B cell (primary cell): Measurements from ENCODE around the gene ADAMTS2. TPM values are rescaled to one million over a fixed set of nuclear protein-coding genes. Genes with fewer than 3 reads are reported as not detected.

Source experiments
- ATAC-seq: fragments of 200-7000 bp; cut with Tn5 transposase; one replicate; pipeline ENCODE4 v1.10.0; 2021; ENCODE audit warnings: low read depth, mild to moderate bottlenecking, moderate number of reproducible peaks, moderate library complexity
- CTCF ChIA-PET: fragments of 350-600 bp; sonication (Branson Sonifier 250); formaldehyde crosslinking; loops from one replicate; lab custom pipeline; 2021; ENCODE audit warnings: antibody characterized with exemption, inconsistent platforms; lab: Charles Lee
- POLR2A ChIA-PET: fragments of 350-600 bp; sonication (Branson Sonifier 250); formaldehyde crosslinking; loops from one replicate; lab custom pipeline; 2021; ENCODE audit warnings: antibody characterized with exemption; lab: Charles Lee
- DNase-seq: peaks from one replicate; pipeline ENCODE4 v3.0.0; 2013
- H2AFZ ChIP-seq: 2 replicates; pipeline ENCODE4 v1.6.1; 2012; ENCODE audit warnings: mild to moderate bottlenecking, low read depth, low read length; ENCODE audit not compliant: insufficient read depth, poor library complexity, severe bottlenecking
- H3K27ac ChIP-seq, 2 donors: 1 replicate in 1 of 2; 2 replicates in 1 of 2; pipeline ENCODE4 v1.5.1; 2012 to 2013; ENCODE audit warnings: low read length in 2 of 2, mild to moderate bottlenecking in 2 of 2, moderate library complexity in 1 of 2
- H3K27me3 ChIP-seq, 4 experiments: fragments of 200-600 bp in 1 of 4; sonication (generic) in 1 of 4; replicated peaks in 1 of 4; 1 replicate in 2 of 4; 2 replicates in 2 of 4; pipeline versions ENCODE4 v1.6.1 to v1.7.0; 2013 to 2016; ENCODE audit warnings: low read length in 3 of 4, mild to moderate bottlenecking in 2 of 4, mixed read lengths in 1 of 4, moderate library complexity in 1 of 4; ENCODE audit not compliant: insufficient read depth in 4 of 4, control insufficient read depth in 3 of 4; ENCODE audit errors: control extremely low read depth in 1 of 4
- H3K36me3 ChIP-seq, 2 experiments: replicated peaks in 1 of 2; 1 replicate in 1 of 2; 2 replicates in 1 of 2; pipeline versions ENCODE4 v1.6.1 to v1.7.1; 2013; ENCODE audit warnings: low read length in 1 of 2; ENCODE audit not compliant: insufficient read depth in 2 of 2, control insufficient read depth in 1 of 2; ENCODE audit errors: control extremely low read depth in 1 of 2, extremely low read depth in 1 of 2
- H3K4me1 ChIP-seq, 2 donors: fragments of 200-600 bp in 1 of 2; sonication (generic) in 1 of 2; 1 replicate in 1 of 2; 2 replicates in 1 of 2; pipeline versions ENCODE4 v1.5.1 to v1.6.1; 2013 to 2017; ENCODE audit warnings: low read length in 2 of 2; ENCODE audit not compliant: control insufficient read depth in 2 of 2, insufficient read depth in 2 of 2
- H3K4me2 ChIP-seq: replicated peaks from 2 replicates; pipeline ENCODE3; 2012; ENCODE audit warnings: mild to moderate bottlenecking, low read depth, low read length; ENCODE audit not compliant: poor library complexity, severe bottlenecking
- H3K4me3 ChIP-seq, 5 experiments: fragments of 200-600 bp in 1 of 5; sonication (generic) in 1 of 5; 1 replicate in 3 of 5; 2 replicates in 2 of 5; pipeline versions ENCODE4 v1.5.1 to v1.7.0; 2011 to 2016; ENCODE audit warnings: low read length in 4 of 5, mild to moderate bottlenecking in 4 of 5, low read depth in 2 of 5, control low read depth in 1 of 5, moderate library complexity in 1 of 5; ENCODE audit not compliant: insufficient read depth in 1 of 5; ENCODE audit errors: control extremely low read depth in 1 of 5, extremely low read depth in 1 of 5
- H3K79me2 ChIP-seq: fragments of 200-600 bp; sonication (generic); one replicate; pipeline ENCODE4 v1.6.0; 2016; ENCODE audit warnings: low read length; ENCODE audit not compliant: control insufficient read depth, insufficient read depth
- H3K9ac ChIP-seq: fragments of 200-600 bp; sonication (generic); 2 replicates; pipeline ENCODE4 v1.6.1; 2017; ENCODE audit warnings: mild to moderate bottlenecking, low read length, moderate library complexity
- H3K9me3 ChIP-seq, 3 donors: one replicate each; pipeline versions ENCODE4 v1.6.1 to v1.7.1; 2013; ENCODE audit warnings: low read length in 2 of 3; ENCODE audit not compliant: control insufficient read depth in 2 of 3, insufficient read depth in 1 of 3; ENCODE audit errors: control extremely low read depth in 1 of 3
- H4K20me1 ChIP-seq: 2 replicates; pipeline ENCODE4 v1.6.0; 2012; ENCODE audit warnings: mild to moderate bottlenecking, low read length; ENCODE audit not compliant: insufficient read depth, control insufficient read depth, poor library complexity, severe bottlenecking
- H3K27ac Mint-ChIP-seq: one replicate; pipeline ENCODE4 v1.8.0; 2021; ENCODE audit warnings: mixed read lengths
- H3K27me3 Mint-ChIP-seq: one replicate; pipeline ENCODE4 v1.8.0; 2021; ENCODE audit warnings: mixed read lengths
- H3K4me1 Mint-ChIP-seq: one replicate; pipeline ENCODE4 v1.8.0; 2021; ENCODE audit warnings: mixed read lengths
- H3K4me3 Mint-ChIP-seq: one replicate; pipeline ENCODE4 v1.8.0; 2021; ENCODE audit warnings: mixed read lengths
- H3K9me3 Mint-ChIP-seq: one replicate; pipeline ENCODE4 v1.8.0; 2022; ENCODE audit warnings: mixed read lengths; ENCODE audit not compliant: insufficient read depth
- CTCF ChIP-seq: fragments of 200-600 bp; IDR thresholded peaks from one replicate; pipeline ENCODE4 v1.8.0; 2022; ENCODE audit warnings: antibody characterized with exemption, mild to moderate bottlenecking
- EZH2 ChIP-seq: IDR thresholded peaks from 2 replicates; pipeline ENCODE4 v1.6.1; 2012; ENCODE audit warnings: borderline replicate concordance, low read depth, mild to moderate bottlenecking, moderate library complexity, low read length; ENCODE audit not compliant: insufficient read depth, poor library complexity, severe bottlenecking
- WGBS: methylation state at CpG from one replicate; pipeline ENCODE4 v1.1.5; 2013; ENCODE audit warnings: missing lambda C conversion rate; ENCODE audit not compliant: insufficient coverage; 5-methylcytosine and 5-hydroxymethylcytosine counted together
- intact Hi-C: fragments of 100-400 bp; cut with micrococcal nuclease; formaldehyde crosslinking; loops from one replicate; pipeline ENCODE4 v1.10.0; 2022
- polyA plus RNA-seq: library from polyadenylated mRNA; depleted of rRNA; stranded (reverse); fragments of >200 nt; gene quantifications from 2 replicates; pipeline ENCODE4 v1.2.3, GENCODE V29; 2012
- total RNA-seq, 2 donors: library from RNA; stranded (reverse); fragments of 120-200 nt in 1 of 2; gene quantifications; 1 replicate in 1 of 2; 2 replicates in 1 of 2; pipeline versions ENCODE4 v1.2.3 to v1.2.4, GENCODE V29; 2013 to 2022

The ADAMTS2 gene
- total and polyA plus RNA-seq, 2 donors (not counting 1 experiment from before 2014, with no cell fraction given): not detected

GRCh38 chr5:179333796-179334761 lies 11.2 kb downstream of the ADAMTS2 start:
- WGBS: 79% methylated on average over 16 of the region's 24 CpGs
- CTCF ChIA-PET: no interaction called here

GRCh38 chr5:179332741-179333290 lies 12.4 kb downstream of the ADAMTS2 start:
- no peaks in the 10 kb centered on the region for H3K36me3 ChIP-seq
- H3K4me1 Mint-ChIP-seq: no peaks in the 10 kb centered on the region
- H3K27me3 ChIP-seq: no peaks in the 10 kb centered on the region
- no peaks in the 10 kb centered on the region for H3K4me1 ChIP-seq
- ATAC-seq (no peak), DNase-seq (no peak)
- no peak overlapping the region for H3K4me2 ChIP-seq
- H4K20me1 ChIP-seq: no peaks in the 10 kb centered on the region
- intact Hi-C loops: no loop called here
- H3K79me2 ChIP-seq: no peaks in the 10 kb centered on the region
- H3K9me3 Mint-ChIP-seq: no peaks in the 10 kb centered on the region
- H3K27ac ChIP-seq: no peak overlapping the region
- no peak overlapping the region for H3K4me3 ChIP-seq
- ChIA-PET CTCF (interaction anchor here (0.7 kb wide), 1 partner anchor 469 kb away, joined by 3 read pairs; no protein-coding TSS in a partner anchor), POLR2A (no interaction called here)
- TF ChIP-seq CTCF: no peak
- no peak for TF ChIP-seq EZH2
- WGBS: 91% methylated on average over 13 of the region's 13 CpGs
- peaks cover 12% of the 10 kb centered on the region for H3K27me3 Mint-ChIP-seq
- H2AFZ ChIP-seq: no peak overlapping the region
- no peak overlapping the region for H3K27ac Mint-ChIP-seq
- no peak overlapping the region for H3K9ac ChIP-seq
- H3K9me3 ChIP-seq: no peaks in the 10 kb centered on the region
- no peak overlapping the region for H3K4me3 Mint-ChIP-seq

More at GRCh38 chr5:179333796-179334761, 11.2 kb downstream of the ADAMTS2 start:
- H2AFZ ChIP-seq: no peak overlapping the region
- no peak overlapping the region for H3K4me3 Mint-ChIP-seq
- no peaks in the 10 kb centered on the region for H3K79me2 ChIP-seq
- intact Hi-C loops: no loop called here
- no peaks in the 10 kb centered on the region for H3K27me3 ChIP-seq
- no peak overlapping the region for H3K27ac Mint-ChIP-seq
- no peaks in the 10 kb centered on the region for H3K36me3 ChIP-seq
- peaks cover 12% of the 10 kb centered on the region for H3K27me3 Mint-ChIP-seq
- POLR2A ChIA-PET: no interaction called here
- no peak overlapping the region for H3K27ac ChIP-seq
- no peaks in the 10 kb centered on the region for H3K4me1 ChIP-seq
- no peaks in the 10 kb centered on the region for H3K4me1 Mint-ChIP-seq
- no peaks in the 10 kb centered on the region for H3K9me3 ChIP-seq
- H4K20me1 ChIP-seq: no peaks in the 10 kb centered on the region
- H3K9ac ChIP-seq: no peak overlapping the region
- no peak overlapping the region for H3K4me3 ChIP-seq
- no peaks in the 10 kb centered on the region for H3K9me3 Mint-ChIP-seq
- ATAC-seq (no peak), DNase-seq (no peak)
- no peak for TF ChIP-seq EZH2
- H3K4me2 ChIP-seq: no peak overlapping the region
